Epithelial cell of proximal tubule (primary cell): ENCODE data around the gene CHST6. TPM values are rescaled to one million over a fixed set of nuclear protein-coding genes. Genes with fewer than 3 reads are reported as not detected.

ENCODE experiments used
- DNase-seq: peaks from one replicate; pipeline ENCODE4 v3.0.0-alpha.2; 2011; ENCODE audit warnings: low read depth
- H3K4me3 ChIP-seq: 2 replicates; pipeline ENCODE4 v1.5.1; 2011; ENCODE audit warnings: low read depth, mild to moderate bottlenecking, low read length
- CTCF ChIP-seq: conservative IDR thresholded peaks from 2 replicates; pipeline ENCODE4 v1.5.1; 2012; ENCODE audit warnings: low read depth, mild to moderate bottlenecking, low read length
- total RNA-seq: library from RNA; depleted of rRNA; stranded (reverse); fragments of >200 nt; gene quantifications from 2 replicates; pipeline ENCODE4 v1.2.3, GENCODE V29; 2015

The CHST6 gene
- total RNA-seq, 1 donor from 2014 or later = 2.2 TPM

GRCh38 chr16:75481475-75481874 is 13.8 kb downstream of the CHST6 start:
- no peak overlapping the region for H3K4me3 ChIP-seq
- no peak for DNase-seq
- no peak for TF ChIP-seq CTCF

GRCh38 chr16:75479421-75479990 is 15.7 kb downstream of the CHST6 start:
- DNase-seq = no peak
- no peak overlapping the region for H3K4me3 ChIP-seq
- no peak for TF ChIP-seq CTCF

- no peak for DNase-seq
- no peak overlapping the region for H3K4me3 ChIP-seq
- TF ChIP-seq CTCF = no peak
These were observed 16.5 kb downstream of the CHST6 start for GRCh38 chr16:75478480-75479345.

GRCh38 chr16:75477680-75478473 is 17.4 kb downstream of the CHST6 start:
- no peak for DNase-seq
- no peak for TF ChIP-seq CTCF
- H3K4me3 ChIP-seq = no peak overlapping the region

- DNase-seq = peak; percentile 56
- no peak overlapping the region for H3K4me3 ChIP-seq
- TF ChIP-seq CTCF = no peak
These were observed 18.4 kb downstream of the CHST6 start for GRCh38 chr16:75476817-75477216.

- H3K4me3 ChIP-seq = no peak overlapping the region
- no peak for DNase-seq
- TF ChIP-seq CTCF = no peak
These were observed 19.8 kb downstream of the CHST6 start for GRCh38 chr16:75475420-75475847.
